Choroid plexus epithelial cell (primary cell): ENCODE results near the gene IMMP2L.

Experiments
- DNase-seq: peaks from one replicate; pipeline ENCODE4 v3.0.0-alpha.2; 2010; ENCODE audit warnings: low read depth
- H3K4me3 ChIP-seq: 2 replicates; pipeline ENCODE4 v1.5.1; 2011; ENCODE audit warnings: low read depth, mild to moderate bottlenecking, control low read depth, low read length, moderate library complexity
- TF ChIP-seq, protein P1 (sequence below): conservative IDR thresholded peaks from 2 replicates; pipeline ENCODE4 v1.5.1; 2011; ENCODE audit warnings: low read depth, mild to moderate bottlenecking, control low read depth, inconsistent platforms, low read length, moderate library complexity

The IMMP2L gene

GRCh38 chr7:111392294-111392693 lies 170.0 kb downstream of the IMMP2L start:
- DNase-seq: no peak
- TF ChIP-seq, protein P1, sequence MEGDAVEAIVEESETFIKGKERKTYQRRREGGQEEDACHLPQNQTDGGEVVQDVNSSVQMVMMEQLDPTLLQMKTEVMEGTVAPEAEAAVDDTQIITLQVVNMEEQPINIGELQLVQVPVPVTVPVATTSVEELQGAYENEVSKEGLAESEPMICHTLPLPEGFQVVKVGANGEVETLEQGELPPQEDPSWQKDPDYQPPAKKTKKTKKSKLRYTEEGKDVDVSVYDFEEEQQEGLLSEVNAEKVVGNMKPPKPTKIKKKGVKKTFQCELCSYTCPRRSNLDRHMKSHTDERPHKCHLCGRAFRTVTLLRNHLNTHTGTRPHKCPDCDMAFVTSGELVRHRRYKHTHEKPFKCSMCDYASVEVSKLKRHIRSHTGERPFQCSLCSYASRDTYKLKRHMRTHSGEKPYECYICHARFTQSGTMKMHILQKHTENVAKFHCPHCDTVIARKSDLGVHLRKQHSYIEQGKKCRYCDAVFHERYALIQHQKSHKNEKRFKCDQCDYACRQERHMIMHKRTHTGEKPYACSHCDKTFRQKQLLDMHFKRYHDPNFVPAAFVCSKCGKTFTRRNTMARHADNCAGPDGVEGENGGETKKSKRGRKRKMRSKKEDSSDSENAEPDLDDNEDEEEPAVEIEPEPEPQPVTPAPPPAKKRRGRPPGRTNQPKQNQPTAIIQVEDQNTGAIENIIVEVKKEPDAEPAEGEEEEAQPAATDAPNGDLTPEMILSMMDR: no peak
- H3K4me3 ChIP-seq: no peak overlapping the region

DNA sequence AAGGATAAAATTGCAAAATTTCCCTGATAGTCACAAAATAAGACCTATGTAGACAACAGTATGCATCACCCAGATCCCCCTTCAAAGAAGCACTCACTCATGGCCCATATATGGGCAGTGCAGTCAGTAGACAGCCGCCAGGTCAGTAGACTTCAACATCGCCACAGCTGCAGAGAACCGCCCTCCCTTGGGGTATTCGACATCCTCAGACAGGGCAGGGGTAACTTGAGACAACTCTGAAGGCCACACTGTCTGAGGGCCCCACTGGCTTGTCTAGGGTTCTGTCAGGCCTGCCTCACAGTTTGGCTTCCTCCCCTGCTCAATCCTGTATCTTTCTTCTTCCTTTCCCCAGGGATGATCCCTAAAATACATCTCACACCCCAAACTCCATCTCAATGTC lies 172.3 kb downstream of the IMMP2L start:
- no peak overlapping the region for H3K4me3 ChIP-seq
- TF ChIP-seq, protein P1: no peak
- no peak for DNase-seq

GRCh38 chr7:111388912-111389311 lies 173.4 kb downstream of the IMMP2L start:
- no peak for DNase-seq
- no peak overlapping the region for H3K4me3 ChIP-seq
- TF ChIP-seq, protein P1: no peak

DNA sequence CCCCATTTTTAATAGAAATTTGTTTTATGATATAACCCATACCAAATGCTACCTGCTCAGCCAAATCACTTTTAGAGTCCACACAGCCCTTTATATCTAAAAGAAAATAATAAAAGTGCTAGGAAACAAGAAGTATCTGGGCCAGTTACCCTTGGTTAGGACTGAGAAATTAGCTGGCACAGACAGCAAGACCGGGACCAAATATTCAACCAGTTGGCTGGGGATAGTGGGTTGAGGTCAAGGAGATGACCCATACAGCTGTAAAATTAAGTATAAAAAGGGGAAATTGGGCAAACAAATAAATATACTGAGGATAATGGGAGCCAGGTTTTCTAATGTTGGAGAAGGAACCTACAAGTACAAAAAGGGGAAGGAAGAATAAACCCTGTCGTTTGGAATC lies 174.3 kb downstream of the IMMP2L start:
- H3K4me3 ChIP-seq: no peak overlapping the region
- DNase-seq: no peak
- TF ChIP-seq, protein P1: no peak

DNA sequence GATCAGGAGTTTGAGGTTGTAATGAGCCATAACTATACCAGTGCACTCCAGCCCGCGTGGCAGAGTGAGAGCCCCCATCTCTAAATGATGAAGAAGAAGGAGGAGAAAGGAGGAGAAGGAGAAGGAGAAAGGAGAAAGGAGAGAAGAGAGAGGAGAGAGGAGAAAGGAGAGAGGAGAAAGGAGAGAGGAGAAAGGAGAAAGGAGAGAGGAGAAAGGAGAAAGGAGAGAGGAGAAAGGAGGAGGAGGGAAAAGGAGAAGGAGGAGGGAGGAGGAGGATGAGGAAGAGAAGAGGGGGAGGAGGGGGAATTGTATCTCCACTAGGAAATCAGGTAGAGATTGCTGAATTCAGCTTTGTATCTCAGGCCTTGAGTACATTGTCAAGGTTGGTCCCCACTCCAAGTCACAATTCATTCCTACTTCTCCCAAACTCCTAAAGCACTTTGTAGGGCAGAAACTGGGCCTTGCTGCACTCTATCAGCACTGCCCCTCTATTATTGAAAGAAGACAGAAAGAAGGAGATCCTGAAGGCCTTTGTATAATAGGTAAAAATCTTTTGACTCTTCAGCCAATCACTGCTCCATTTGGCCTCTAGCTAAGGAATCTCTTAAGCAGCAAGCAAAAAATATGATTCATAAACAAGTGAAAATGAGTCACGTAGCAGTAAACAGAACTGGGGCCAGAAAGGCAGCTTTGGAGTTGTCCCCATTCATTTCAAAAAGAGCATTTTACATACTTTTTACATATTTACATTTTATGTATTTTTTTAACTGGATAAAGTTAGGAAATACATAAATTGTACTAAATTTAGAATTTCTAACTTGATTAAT lies 178.0 kb downstream of the IMMP2L start:
- H3K4me3 ChIP-seq: no peak overlapping the region
- TF ChIP-seq, protein P1: no peak
- peak; percentile 74 for DNase-seq

- no peak overlapping the region for H3K4me3 ChIP-seq
- DNase-seq: no peak
- TF ChIP-seq, protein P1: no peak
Observed at GRCh38 chr7:111383133-111383532, 179.2 kb downstream of the IMMP2L start.

GRCh38 chr7:111381590-111381989 lies 180.7 kb downstream of the IMMP2L start:
- no peak overlapping the region for H3K4me3 ChIP-seq
- TF ChIP-seq, protein P1: no peak
- no peak for DNase-seq
